Suprapubic skin (tissue), 4 donors: ENCODE data around the gene PODXL.

Experiments used
- CTCF ChIP-seq, 2 donors: fragments of 200-600 bp in 1 of 2; fragments of 450-650 bp in 1 of 2; sonication (generic) in 1 of 2; IDR thresholded peaks; one replicate each; pipeline ENCODE4 v1.5.1; 2016 to 2019; ENCODE audit warnings: antibody characterized with exemption in 2 of 2, mild to moderate bottlenecking in 1 of 2, moderate library complexity in 1 of 2
- EP300 ChIP-seq: sonication (generic); formaldehyde crosslinking; IDR thresholded peaks from one replicate; pipeline ENCODE4 v1.6.1; 2017; ENCODE audit warnings: antibody characterized with exemption
- POLR2A ChIP-seq, 2 donors: fragments of 450-650 bp; IDR thresholded peaks; one replicate each; pipeline ENCODE4 v1.6.1; 2017; ENCODE audit warnings: antibody characterized with exemption in 2 of 2, mild to moderate bottlenecking in 2 of 2, moderate library complexity in 2 of 2
- POLR2AphosphoS5 ChIP-seq, 3 donors: sonication (generic); formaldehyde crosslinking; IDR thresholded peaks; one replicate each; pipeline ENCODE4 v1.6.1; 2017; ENCODE audit warnings: antibody characterized with exemption in 3 of 3

GRCh38 chr7:131562941-131563340 is 6.5 kb upstream of the PODXL start:
- TF ChIP-seq CTCF (IDR thresholded peaks at IDR 0.05) (no peak), EP300 (no peak), POLR2A (IDR thresholded peaks at IDR 0.05) (no peak), POLR2AphosphoS5 (IDR thresholded peaks at IDR 0.05) (no peak)
